ENCODE results near the gene CLCNKA.

GRCh38 chr1:15981679-15982078, 40.2 kb upstream of the CLCNKA start:
- TF ChIP-seq CTCF (conservative IDR thresholded peaks at IDR 0.05; ENCODE audit: low read depth, low read length), result no peak
- TF ChIP-seq EZH2 (IDR thresholded peaks at IDR 0.05; ENCODE audit: low read length, unreplicated experiment), result no peak
- TF ChIP-seq EZH2phosphoT487 (IDR thresholded peaks at IDR 0.05; ENCODE audit: borderline replicate concordance, low read length), result no peak

Data from PC-3 (cell line).